Keratinocyte (primary cell): Measurements from ENCODE around the gene RSPH9. TPM values are rescaled to one million over a fixed set of nuclear protein-coding genes. Genes with fewer than 3 reads are reported as not detected.

Experiments used
- DNase-seq: peaks from one replicate; pipeline ENCODE4 v3.0.0-alpha.2; 2011; ENCODE audit warnings: low read depth, missing footprints, low spot score
- FAIRE-seq: peaks from 2 replicates; lab custom pipeline; 2011; peaks lifted over from hg19 to GRCh38; lab: Jason Lieb, UNC
- H2AFZ ChIP-seq: 2 replicates; pipeline ENCODE4 v1.6.0; 2012; ENCODE audit warnings: low read length, control low read depth, inconsistent platforms; ENCODE audit not compliant: control insufficient read depth
- H3K27ac ChIP-seq: 2 replicates; pipeline ENCODE4 v1.5.1; 2011; ENCODE audit warnings: low read length; ENCODE audit not compliant: control insufficient read depth, insufficient read depth
- H3K27me3 ChIP-seq: 3 replicates; pipeline ENCODE4 v1.6.0; 2011; ENCODE audit warnings: low read length; ENCODE audit not compliant: control insufficient read depth, insufficient read depth; ENCODE audit errors: extremely low read depth
- H3K36me3 ChIP-seq, 2 experiments: 2 replicates in 1 of 2; 3 replicates in 1 of 2; pipeline ENCODE4 v1.5.1; 2011; ENCODE audit warnings: low read length in 2 of 2, mild to moderate bottlenecking in 1 of 2; ENCODE audit not compliant: control insufficient read depth in 2 of 2, insufficient read depth in 2 of 2; ENCODE audit errors: extremely low read depth in 1 of 2
- H3K4me1 ChIP-seq: 3 replicates; pipeline ENCODE4 v1.5.1; 2011; ENCODE audit warnings: low read length; ENCODE audit not compliant: control insufficient read depth, insufficient read depth; ENCODE audit errors: extremely low read depth
- H3K4me2 ChIP-seq: 3 replicates; pipeline ENCODE4 v1.6.0; 2011; ENCODE audit warnings: low read depth, low read length; ENCODE audit not compliant: control insufficient read depth, insufficient read depth; ENCODE audit errors: extremely low read depth
- H3K4me3 ChIP-seq, 3 experiments: fragments of 200-600 bp in 1 of 3; sonication (generic) in 1 of 3; 2 replicates in 2 of 3; 3 replicates in 1 of 3; pipeline ENCODE4 v1.5.1; 2011 to 2016; ENCODE audit warnings: low read length in 3 of 3, mild to moderate bottlenecking in 3 of 3, control low read depth in 2 of 3, inconsistent platforms in 1 of 3, low read depth in 1 of 3, mixed read lengths in 1 of 3, mixed run types in 1 of 3, moderate library complexity in 1 of 3; ENCODE audit not compliant: control insufficient read depth in 2 of 3, insufficient read depth in 2 of 3; ENCODE audit errors: extremely low read depth in 1 of 3
- H3K79me2 ChIP-seq: 2 replicates; pipeline ENCODE4 v1.6.0; 2012; ENCODE audit warnings: low read length; ENCODE audit not compliant: control insufficient read depth, insufficient read depth
- H3K9ac ChIP-seq: 3 replicates; pipeline ENCODE4 v1.6.0; 2011; ENCODE audit warnings: low read length; ENCODE audit not compliant: control insufficient read depth, insufficient read depth; ENCODE audit errors: extremely low read depth
- H3K9me1 ChIP-seq: 3 replicates; pipeline ENCODE4 v1.6.0; 2011; ENCODE audit warnings: low read length; ENCODE audit not compliant: control insufficient read depth, insufficient read depth; ENCODE audit errors: extremely low read depth
- H3K9me3 ChIP-seq: 2 replicates; pipeline ENCODE4 v1.5.1; 2012; ENCODE audit warnings: low read depth, low read length; ENCODE audit not compliant: control insufficient read depth
- H4K20me1 ChIP-seq: 3 replicates; pipeline ENCODE4 v1.6.0; 2011; ENCODE audit warnings: low read length; ENCODE audit not compliant: control insufficient read depth, insufficient read depth; ENCODE audit errors: extremely low read depth
- EZH2 ChIP-seq: IDR thresholded peaks from one replicate; pipeline ENCODE4 v1.6.1; 2012; ENCODE audit warnings: inconsistent platforms, mild to moderate bottlenecking, low read length, moderate library complexity
- dilution Hi-C: fragments of 300-500 bp; cut with MboI; formaldehyde crosslinking; loops from one replicate; pipeline ENCODE4 v1.7.0; 2020; ENCODE audit warnings: low sequenced_read_pairs; ENCODE audit not compliant: extremely low pct_ligation_motif_present
- polyA plus RNA-seq, 5 experiments: library from polyadenylated mRNA; depleted of rRNA in 3 of 5; stranded (reverse) in 3 of 5; stranded (forward) in 1 of 5; unstranded in 1 of 5; fragments of >200 nt; gene quantifications; 1 replicate in 1 of 5; 2 replicates in 3 of 5; 3 replicates in 1 of 5; pipeline versions ENCODE4 v1.2.1 to v1.2.3, GENCODE V29; 2011 to 2012; ENCODE audit warnings: missing spikeins in 2 of 5, low read depth in 1 of 5, low replicate concordance in 1 of 5
- TF ChIP-seq, protein P1 (sequence below), 3 experiments: IDR thresholded peaks in 1 of 3; conservative IDR thresholded peaks in 1 of 3; optimal IDR thresholded peaks in 1 of 3; 2 replicates in 2 of 3; 3 replicates in 1 of 3; pipeline versions ENCODE3 to v1.5.1; 2011; ENCODE audit warnings: low read length in 3 of 3, mild to moderate bottlenecking in 3 of 3, moderate library complexity in 2 of 3, control low read depth in 1 of 3, inconsistent platforms in 1 of 3; ENCODE audit not compliant: insufficient read depth in 2 of 3; ENCODE audit errors: extremely low read depth in 1 of 3

The RSPH9 gene
- polyA plus RNA-seq, 1 donor (not counting 4 experiments of a cell fraction or from before 2014, with no cell fraction given), result not detected

DNA sequence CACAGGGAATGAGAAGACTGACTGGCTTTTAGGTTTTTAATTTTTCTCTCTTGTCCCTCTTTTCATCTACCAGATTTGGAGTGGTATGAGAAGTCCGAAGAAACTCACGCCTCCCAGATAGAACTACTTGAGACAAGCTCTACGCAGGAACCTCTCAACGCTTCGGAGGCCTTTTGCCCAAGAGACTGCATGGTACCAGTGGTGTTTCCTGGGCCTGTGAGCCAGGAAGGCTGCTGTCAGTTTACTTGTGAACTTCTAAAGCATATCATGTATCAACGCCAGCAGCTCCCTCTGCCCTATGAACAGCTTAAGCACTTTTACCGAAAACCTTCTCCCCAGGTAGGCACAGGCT, 8.6 kb upstream of the RSPH9 start:
- H3K36me3 ChIP-seq, result peaks cover 11 to 17% of the 10 kb centered on the region in 2 experiments
- TF ChIP-seq EZH2, result no peak
- TF ChIP-seq, protein P1, sequence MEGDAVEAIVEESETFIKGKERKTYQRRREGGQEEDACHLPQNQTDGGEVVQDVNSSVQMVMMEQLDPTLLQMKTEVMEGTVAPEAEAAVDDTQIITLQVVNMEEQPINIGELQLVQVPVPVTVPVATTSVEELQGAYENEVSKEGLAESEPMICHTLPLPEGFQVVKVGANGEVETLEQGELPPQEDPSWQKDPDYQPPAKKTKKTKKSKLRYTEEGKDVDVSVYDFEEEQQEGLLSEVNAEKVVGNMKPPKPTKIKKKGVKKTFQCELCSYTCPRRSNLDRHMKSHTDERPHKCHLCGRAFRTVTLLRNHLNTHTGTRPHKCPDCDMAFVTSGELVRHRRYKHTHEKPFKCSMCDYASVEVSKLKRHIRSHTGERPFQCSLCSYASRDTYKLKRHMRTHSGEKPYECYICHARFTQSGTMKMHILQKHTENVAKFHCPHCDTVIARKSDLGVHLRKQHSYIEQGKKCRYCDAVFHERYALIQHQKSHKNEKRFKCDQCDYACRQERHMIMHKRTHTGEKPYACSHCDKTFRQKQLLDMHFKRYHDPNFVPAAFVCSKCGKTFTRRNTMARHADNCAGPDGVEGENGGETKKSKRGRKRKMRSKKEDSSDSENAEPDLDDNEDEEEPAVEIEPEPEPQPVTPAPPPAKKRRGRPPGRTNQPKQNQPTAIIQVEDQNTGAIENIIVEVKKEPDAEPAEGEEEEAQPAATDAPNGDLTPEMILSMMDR (optimal IDR thresholded peaks at IDR 0.05 in 1 of 3, IDR thresholded peaks at IDR 0.05 in 1 of 3, conservative IDR thresholded peaks at IDR 0.05 in 1 of 3; ENCODE audit: extremely low read depth in 1 of 3, insufficient read depth in 2 of 3, low read length in 3 of 3), result no peak
- peak overlapping the region; percentile 96 for H2AFZ ChIP-seq
- peak overlapping the region; percentile 100 for H3K4me2 ChIP-seq
- H3K9me3 ChIP-seq, result no peaks in the 10 kb centered on the region
- H4K20me1 ChIP-seq, result no peaks in the 10 kb centered on the region
- peak overlapping the region; percentile 72 for H3K27ac ChIP-seq
- peaks cover 46% of the 10 kb centered on the region for H3K79me2 ChIP-seq
- peak overlapping the region; percentile 90 for H3K9ac ChIP-seq
- H3K9me1 ChIP-seq, result no peaks in the 10 kb centered on the region
- no peak for DNase-seq
- no peaks in the 10 kb centered on the region for H3K27me3 ChIP-seq
- dilution Hi-C loops, result no loop called here
- FAIRE-seq, result no peak
- peaks cover 11% of the 10 kb centered on the region for H3K4me1 ChIP-seq
- peak overlapping the region; percentile 67 to 100 (median 99) for H3K4me3 ChIP-seq

DNA sequence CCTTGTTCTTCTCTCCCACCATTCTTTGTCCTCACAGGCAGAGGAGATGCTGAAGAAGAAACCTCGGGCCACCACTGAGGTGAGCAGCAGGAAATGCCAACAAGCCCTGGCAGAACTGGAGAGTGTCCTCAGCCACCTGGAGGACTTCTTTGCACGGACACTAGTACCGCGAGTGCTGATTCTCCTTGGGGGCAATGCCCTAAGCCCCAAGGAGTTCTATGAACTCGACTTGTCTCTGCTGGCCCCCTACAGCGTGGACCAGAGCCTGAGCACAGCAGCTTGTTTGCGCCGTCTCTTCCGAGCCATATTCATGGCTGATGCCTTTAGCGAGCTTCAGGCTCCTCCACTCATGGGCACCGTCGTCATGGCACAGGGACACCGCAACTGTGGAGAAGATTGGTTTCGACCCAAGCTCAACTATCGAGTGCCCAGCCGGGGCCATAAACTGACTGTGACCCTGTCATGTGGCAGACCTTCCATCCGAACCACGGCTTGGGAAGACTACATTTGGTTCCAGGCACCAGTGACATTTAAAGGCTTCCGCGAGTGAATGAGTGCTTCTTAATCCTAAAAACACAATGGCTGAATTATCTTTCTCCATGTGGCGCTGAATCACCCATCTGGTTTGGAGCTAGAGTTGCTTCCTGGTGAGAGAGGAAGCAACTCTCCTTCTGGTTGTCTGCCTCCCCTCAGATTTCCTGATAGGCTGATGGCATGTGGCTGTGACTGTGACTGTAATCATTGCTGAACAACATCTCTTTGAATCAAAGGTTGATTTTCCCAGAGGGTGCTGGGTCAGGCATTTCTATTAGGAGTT, 4.6 kb upstream of the RSPH9 start:
- no peaks in the 10 kb centered on the region for H3K9me3 ChIP-seq
- no peaks in the 10 kb centered on the region for H3K27me3 ChIP-seq
- peaks cover 13 to 21% of the 10 kb centered on the region in 2 experiments for H3K36me3 ChIP-seq
- H3K4me3 ChIP-seq, result no peak overlapping the region
- no peak overlapping the region for H2AFZ ChIP-seq
- H3K79me2 ChIP-seq, result peaks cover 48% of the 10 kb centered on the region
- no peak for DNase-seq
- H3K27ac ChIP-seq, result no peak overlapping the region
- dilution Hi-C loops, result no loop called here
- H3K9me1 ChIP-seq, result no peaks in the 10 kb centered on the region
- peaks cover 10% of the 10 kb centered on the region for H3K4me1 ChIP-seq
- no peak for FAIRE-seq
- no peak overlapping the region for H3K4me2 ChIP-seq
- TF ChIP-seq EZH2, result no peak
- TF ChIP-seq, protein P1 (optimal IDR thresholded peaks at IDR 0.05 in 1 of 3, IDR thresholded peaks at IDR 0.05 in 1 of 3, conservative IDR thresholded peaks at IDR 0.05 in 1 of 3; ENCODE audit: extremely low read depth in 1 of 3, insufficient read depth in 2 of 3, low read length in 3 of 3), result no peak
- no peaks in the 10 kb centered on the region for H4K20me1 ChIP-seq
- no peak overlapping the region for H3K9ac ChIP-seq
